Natural killer cell (primary cell): Measurements from ENCODE around the gene RHOF. TPM values are rescaled to one million over a fixed set of nuclear protein-coding genes. Genes with fewer than 3 reads are reported as not detected.
A peak's percentile ranks its signal among the peaks of the same experiment; 100 is the strongest.

ENCODE experiments used
- ATAC-seq, 3 donors: fragments of 150-1000 bp in 2 of 3; fragments of 200-7000 bp in 1 of 3; cut with Tn5 transposase; 1 replicate in 1 of 3; 2 replicates in 2 of 3; pipeline ENCODE4 v1.10.0; 2021; ENCODE audit warnings: mild to moderate bottlenecking in 2 of 3, moderate library complexity in 2 of 3
- DNase-seq, 2 donors: peaks; one replicate each; pipeline versions ENCODE4 v3.0.0 to v3.0.0-alpha.2; 2013 to 2021; ENCODE audit warnings: mixed read lengths in 1 of 2
- H3K27ac ChIP-seq: one replicate; pipeline ENCODE4 v1.5.1; 2013; ENCODE audit warnings: mild to moderate bottlenecking, low read length
- H3K27me3 ChIP-seq: one replicate; pipeline ENCODE4 v1.6.1; 2013; ENCODE audit warnings: low read length; ENCODE audit not compliant: control insufficient read depth, insufficient read depth
- H3K36me3 ChIP-seq: one replicate; pipeline ENCODE4 v1.6.1; 2013; ENCODE audit warnings: low read length; ENCODE audit not compliant: control insufficient read depth, insufficient read depth
- H3K4me1 ChIP-seq: one replicate; pipeline ENCODE4 v1.6.1; 2013; ENCODE audit warnings: low read length; ENCODE audit not compliant: control insufficient read depth, insufficient read depth
- H3K4me3 ChIP-seq: one replicate; pipeline ENCODE4 v1.5.1; 2013; ENCODE audit warnings: low read length
- H3K9me3 ChIP-seq: one replicate; pipeline ENCODE4 v1.6.1; 2013; ENCODE audit warnings: low read length; ENCODE audit not compliant: control insufficient read depth, insufficient read depth
- H3K27ac Mint-ChIP-seq, 2 donors: one replicate each; pipeline ENCODE4 v1.8.0; 2022; ENCODE audit warnings: mild to moderate bottlenecking in 2 of 2, mixed read lengths in 2 of 2, moderate library complexity in 1 of 2
- H3K27me3 Mint-ChIP-seq, 2 donors: one replicate each; pipeline ENCODE4 v1.8.0; 2022; ENCODE audit warnings: low read depth in 2 of 2, mixed read lengths in 2 of 2
- H3K36me3 Mint-ChIP-seq: one replicate; pipeline ENCODE4 v1.8.0; 2022; ENCODE audit warnings: mixed read lengths
- H3K4me1 Mint-ChIP-seq, 2 donors: one replicate each; pipeline ENCODE4 v1.8.0; 2022; ENCODE audit warnings: mixed read lengths in 2 of 2
- H3K4me3 Mint-ChIP-seq: one replicate; pipeline ENCODE4 v1.8.0; 2022; ENCODE audit warnings: mild to moderate bottlenecking, moderate library complexity, mixed read lengths
- H3K9me3 Mint-ChIP-seq, 2 donors: one replicate each; pipeline ENCODE4 v1.8.0; 2022; ENCODE audit warnings: mixed read lengths in 2 of 2
- WGBS: methylation state at CpG from one replicate; pipeline ENCODE4 v1.1.7; 2013; ENCODE audit warnings: missing lambda C conversion rate; ENCODE audit not compliant: insufficient coverage; 5-methylcytosine and 5-hydroxymethylcytosine counted together
- intact Hi-C: fragments of 100-400 bp; cut with micrococcal nuclease; formaldehyde crosslinking; loops from one replicate; pipeline ENCODE4 v1.14.2; 2022
- total RNA-seq, 4 donors: library from RNA; stranded (reverse); fragments of 120-200 nt in 1 of 4; gene quantifications; one replicate each; pipeline versions ENCODE4 v1.2.3 to v1.2.4, GENCODE V29; 2013 to 2022
- TF ChIP-seq, protein P1 (sequence below): fragments of 200-600 bp; IDR thresholded peaks from one replicate; pipeline ENCODE4 v1.8.0; 2022; ENCODE audit warnings: antibody characterized with exemption

Gene RHOF
- total RNA-seq, 3 donors from 2014 or later (not counting 1 experiment from before 2014, with no cell fraction given): 146 to 201 (median 177) TPM

DNA sequence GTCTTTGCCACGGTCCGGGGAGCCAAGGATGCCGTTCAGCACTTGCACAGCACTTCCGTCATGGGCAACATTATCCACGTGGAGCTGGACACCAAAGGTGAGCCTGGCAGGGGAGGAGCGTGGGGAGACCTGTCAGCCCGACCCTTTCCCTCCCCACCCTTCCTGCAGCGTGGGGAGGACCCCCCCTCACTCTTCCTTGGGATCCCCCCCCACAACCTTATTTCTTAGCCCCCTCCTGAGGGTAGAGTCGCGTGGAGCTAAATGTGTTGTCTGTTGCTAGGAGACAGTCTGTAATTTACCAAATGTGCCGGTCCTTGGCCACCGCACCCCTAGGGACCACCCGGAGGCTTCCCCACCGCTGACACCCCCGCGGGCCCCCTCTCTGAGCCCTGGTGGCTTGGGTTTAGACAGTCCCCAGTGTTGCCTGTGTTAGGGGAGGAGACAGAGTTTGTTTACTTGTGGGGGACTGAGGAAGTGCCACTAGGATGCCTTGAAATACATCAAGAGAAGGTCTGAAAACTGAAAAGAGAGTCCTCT is 12.6 kb upstream of the RHOF start:
- Mint-ChIP-seq H3K36me3 (no peaks in the 10 kb centered on the region), H3K4me3 (peak overlapping the region; percentile 90), H3K27ac (peak overlapping the region; percentile 89 to 90), H3K4me1 (peaks cover 33 to 55% of the 10 kb centered on the region in 2 donors), H3K9me3 (no peaks in the 10 kb centered on the region), H3K27me3 (no peaks in the 10 kb centered on the region)
- Histone ChIP-seq H3K9me3 (no peaks in the 10 kb centered on the region), H3K27me3 (no peaks in the 10 kb centered on the region), H3K4me3 (peak overlapping the region; percentile 31), H3K4me1 (peaks cover 52% of the 10 kb centered on the region), H3K27ac (peak overlapping the region; percentile 63), H3K36me3 (peaks cover 48% of the 10 kb centered on the region)
- DNase-seq: peak in 1 of 2 donors; percentile 62
- 9% methylated on average over 15 of the region's 16 CpGs for WGBS
- ATAC-seq: peak in 1 of 3 donors; percentile 17
- intact Hi-C loops: no loop called here
- TF ChIP-seq, protein P1, sequence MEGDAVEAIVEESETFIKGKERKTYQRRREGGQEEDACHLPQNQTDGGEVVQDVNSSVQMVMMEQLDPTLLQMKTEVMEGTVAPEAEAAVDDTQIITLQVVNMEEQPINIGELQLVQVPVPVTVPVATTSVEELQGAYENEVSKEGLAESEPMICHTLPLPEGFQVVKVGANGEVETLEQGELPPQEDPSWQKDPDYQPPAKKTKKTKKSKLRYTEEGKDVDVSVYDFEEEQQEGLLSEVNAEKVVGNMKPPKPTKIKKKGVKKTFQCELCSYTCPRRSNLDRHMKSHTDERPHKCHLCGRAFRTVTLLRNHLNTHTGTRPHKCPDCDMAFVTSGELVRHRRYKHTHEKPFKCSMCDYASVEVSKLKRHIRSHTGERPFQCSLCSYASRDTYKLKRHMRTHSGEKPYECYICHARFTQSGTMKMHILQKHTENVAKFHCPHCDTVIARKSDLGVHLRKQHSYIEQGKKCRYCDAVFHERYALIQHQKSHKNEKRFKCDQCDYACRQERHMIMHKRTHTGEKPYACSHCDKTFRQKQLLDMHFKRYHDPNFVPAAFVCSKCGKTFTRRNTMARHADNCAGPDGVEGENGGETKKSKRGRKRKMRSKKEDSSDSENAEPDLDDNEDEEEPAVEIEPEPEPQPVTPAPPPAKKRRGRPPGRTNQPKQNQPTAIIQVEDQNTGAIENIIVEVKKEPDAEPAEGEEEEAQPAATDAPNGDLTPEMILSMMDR: no peak

DNA sequence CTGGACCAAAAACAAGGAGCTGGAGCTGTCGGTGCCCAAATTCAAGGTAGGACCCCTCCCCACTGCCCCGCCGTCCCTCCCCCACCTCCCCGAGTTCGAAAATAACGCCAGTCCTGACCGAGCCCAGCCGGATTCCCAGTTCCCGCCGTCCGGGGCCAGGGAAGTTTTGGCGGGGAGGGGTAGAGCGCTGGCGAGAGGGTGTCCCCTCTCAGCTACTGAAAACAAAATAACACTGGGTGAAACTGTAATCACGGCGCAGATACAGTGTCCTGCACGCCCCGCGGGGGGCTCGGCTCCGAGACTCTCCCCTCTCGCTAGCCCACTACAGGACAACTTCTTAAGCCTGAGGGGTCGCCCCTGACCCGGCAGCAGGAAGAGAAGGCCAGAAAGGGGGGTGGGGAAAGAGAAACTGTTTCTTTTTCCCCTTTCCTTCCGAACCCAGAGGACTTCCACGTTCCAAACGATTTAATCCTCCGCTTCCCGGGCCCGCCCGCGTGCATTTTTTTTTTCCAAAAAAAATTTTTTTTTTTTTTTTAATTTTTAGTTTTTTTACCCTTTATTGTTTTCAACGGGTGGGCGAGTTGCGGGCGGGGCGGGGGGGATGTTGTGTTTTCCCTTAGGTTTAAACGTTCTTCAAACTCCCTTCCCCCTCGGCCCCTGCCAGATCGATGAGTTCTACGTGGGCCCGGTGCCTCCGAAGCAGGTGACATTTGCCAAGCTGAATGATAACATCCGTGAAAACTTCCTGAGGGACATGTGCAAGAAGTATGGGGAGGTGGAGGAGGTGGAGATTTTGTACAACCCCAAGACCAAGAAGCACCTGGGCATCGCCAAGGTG is 11.9 kb upstream of the RHOF start:
- Histone ChIP-seq H3K36me3 (peaks cover 41% of the 10 kb centered on the region), H3K4me3 (peak overlapping the region; percentile 59), H3K9me3 (no peaks in the 10 kb centered on the region), H3K27ac (peak overlapping the region; percentile 74), H3K4me1 (peaks cover 47% of the 10 kb centered on the region), H3K27me3 (no peaks in the 10 kb centered on the region)
- DNase-seq: peak; percentile 15 to 54
- peak overlapping the region; percentile 89 to 90 for H3K27ac Mint-ChIP-seq
- WGBS: under 1% methylated on average over 26 of the region's 45 CpGs
- no peaks in the 10 kb centered on the region for H3K36me3 Mint-ChIP-seq
- no peaks in the 10 kb centered on the region for H3K9me3 Mint-ChIP-seq
- H3K27me3 Mint-ChIP-seq: no peaks in the 10 kb centered on the region
- peaks cover 31 to 51% of the 10 kb centered on the region in 2 donors for H3K4me1 Mint-ChIP-seq
- H3K4me3 Mint-ChIP-seq: peak overlapping the region; percentile 97
- no peak for ATAC-seq
- TF ChIP-seq, protein P1: no peak
- intact Hi-C loops: no loop called here

DNA sequence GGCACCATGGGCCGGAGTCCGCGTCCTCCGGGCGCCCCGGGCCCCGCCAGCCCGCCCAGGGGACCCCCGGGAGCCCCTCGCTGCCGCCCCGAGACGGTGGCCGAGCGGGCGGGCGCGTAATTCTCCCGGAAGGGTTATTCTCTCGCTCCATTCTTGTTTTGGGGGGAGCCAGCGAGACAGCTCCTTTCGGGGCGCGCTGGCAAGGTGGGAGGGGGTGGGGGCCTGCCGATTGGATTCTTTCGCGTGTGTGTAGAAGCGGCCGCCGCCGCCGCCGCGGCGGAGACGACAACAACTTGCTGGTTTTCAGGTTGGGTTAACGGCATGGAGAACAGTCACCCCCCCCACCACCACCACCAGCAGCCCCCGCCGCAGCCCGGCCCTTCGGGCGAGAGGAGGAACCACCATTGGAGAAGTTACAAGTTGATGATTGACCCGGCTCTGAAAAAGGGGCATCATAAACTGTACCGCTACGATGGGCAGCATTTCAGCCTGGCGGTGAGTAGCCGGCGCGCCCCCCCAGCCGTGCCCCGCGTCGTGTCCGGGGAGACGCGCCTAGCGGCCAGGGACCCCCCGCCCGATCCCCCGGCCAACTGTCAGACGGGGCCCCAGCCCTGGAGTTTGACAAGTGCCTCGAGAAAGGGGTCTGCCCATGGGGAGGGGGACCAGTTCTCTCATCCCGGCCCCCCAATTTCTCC is 11.1 kb upstream of the RHOF start:
- H3K9me3 ChIP-seq: no peaks in the 10 kb centered on the region
- H3K4me1 Mint-ChIP-seq: peaks cover 31 to 49% of the 10 kb centered on the region in 2 donors
- H3K27ac ChIP-seq: peak overlapping the region; percentile 74
- no peaks in the 10 kb centered on the region for H3K36me3 Mint-ChIP-seq
- ATAC-seq (peak; percentile 2 to 16 (median 3)), DNase-seq (peak; percentile 55 to 84)
- peak overlapping the region; percentile 97 for H3K4me3 Mint-ChIP-seq
- no peaks in the 10 kb centered on the region for H3K27me3 Mint-ChIP-seq
- H3K9me3 Mint-ChIP-seq: no peaks in the 10 kb centered on the region
- under 1% methylated on average over 63 of the region's 63 CpGs for WGBS
- H3K4me1 ChIP-seq: peaks cover 48% of the 10 kb centered on the region
- peak overlapping the region; percentile 59 for H3K4me3 ChIP-seq
- intact Hi-C loops: loop anchor here (5.0 kb wide), 1 partner anchor 698 kb away; the partner anchor contains the start of gene ZCCHC8
- TF ChIP-seq, protein P1: no peak
- H3K27ac Mint-ChIP-seq: peak overlapping the region; percentile 89 to 90
- H3K27me3 ChIP-seq: no peaks in the 10 kb centered on the region
- peaks cover 35% of the 10 kb centered on the region for H3K36me3 ChIP-seq
